Measurements from ENCODE around the gene ECM2. TPM values are rescaled to one million over a fixed set of nuclear protein-coding genes. Genes with fewer than 3 reads are reported as not detected.

The ECM2 gene
- total RNA-seq, 1 experiment from 2014 or later = not detected

- no peaks in the 10 kb centered on the region for H3K4me1 ChIP-seq (ENCODE audit: control insufficient read depth in 1 of 2, insufficient read depth in 2 of 2, low read length in 2 of 2)
- H3K9ac ChIP-seq (ENCODE audit: low read length) = no peak overlapping the region
- no TSS peak for BruUV-seq (replicated peaks)
- ATAC-seq (no peak), DNase-seq (ENCODE audit: low read depth, low spot score) (no peak)
- no peak overlapping the region for H2AFZ ChIP-seq (ENCODE audit: low read depth, low read length, poor library complexity, severe bottlenecking)
- ChIA-PET RAD21 (ENCODE audit: low non-redundant PET in 1 of 2, low total read pairs in 2 of 2, uncharacterized antibody in 2 of 2, unreplicated experiment in 2 of 2) (no interaction called here), CTCF (no interaction called here), POLR2A (no interaction called here)
- no peak overlapping the region for H3K27ac ChIP-seq (ENCODE audit: low read depth, low read length)
- H3K79me2 ChIP-seq (ENCODE audit: insufficient read depth, low read length) = no peaks in the 10 kb centered on the region
- no peaks in the 10 kb centered on the region for H3K36me3 ChIP-seq (ENCODE audit: control insufficient read depth in 1 of 2, insufficient read depth in 2 of 2, low read length in 2 of 2)
- H3K27me3 ChIP-seq (ENCODE audit: insufficient read depth, low read length) = no peaks in the 10 kb centered on the region
- TF ChIP-seq SRF (IDR thresholded peaks at IDR 0.05; ENCODE audit: low read depth) (no peak), CTCF (IDR thresholded peaks at IDR 0.05 in 2 of 3, conservative IDR thresholded peaks at IDR 0.05 in 1 of 3; ENCODE audit: borderline replicate concordance in 1 of 3, insufficient read depth in 1 of 3, low read depth in 2 of 3, low read length in 2 of 3) (no peak), SIN3A (IDR thresholded peaks at IDR 0.05; ENCODE audit: low read depth) (no peak), POLR2AphosphoS5 (IDR thresholded peaks at IDR 0.05; ENCODE audit: low read depth, low read length) (no peak), FOSL1 (IDR thresholded peaks at IDR 0.05; ENCODE audit: low read depth) (no peak), SP1 (IDR thresholded peaks at IDR 0.05; ENCODE audit: low read depth) (no peak), RAD21 (IDR thresholded peaks at IDR 0.05; ENCODE audit: low read depth) (no peak), JUND (IDR thresholded peaks at IDR 0.05) (no peak)
- no peak overlapping the region for H3K4me3 ChIP-seq (replicated peaks in 1 of 2; ENCODE audit: low read depth in 1 of 2, low read length in 2 of 2)
- intact Hi-C loops (cut with micrococcal nuclease) = no loop called here
- no peak overlapping the region for H3K4me2 ChIP-seq (ENCODE audit: low read length)
- H3K9me3 ChIP-seq (ENCODE audit: control insufficient read depth in 1 of 2, insufficient read depth in 1 of 2, low read depth in 1 of 2, low read length in 2 of 2) = no peaks in the 10 kb centered on the region
- H3K9me2 ChIP-seq (ENCODE audit: insufficient read depth) = no peaks in the 10 kb centered on the region
- no peaks in the 10 kb centered on the region for H4K20me1 ChIP-seq (ENCODE audit: insufficient read depth)
These were observed 29.2 kb upstream of the ECM2 start for GRCh38 chr9:92564982-92565381.

GRCh38 chr9:92564504-92564903 lies 28.7 kb upstream of the ECM2 start:
- CTCF ChIA-PET = no interaction called here
- no peaks in the 10 kb centered on the region for H3K4me1 ChIP-seq (ENCODE audit: control insufficient read depth in 1 of 2, insufficient read depth in 2 of 2, low read length in 2 of 2)
- no peaks in the 10 kb centered on the region for H4K20me1 ChIP-seq (ENCODE audit: insufficient read depth)
- DNase-seq (ENCODE audit: low read depth, low spot score) = no peak
- no peaks in the 10 kb centered on the region for H3K36me3 ChIP-seq (ENCODE audit: control insufficient read depth in 1 of 2, insufficient read depth in 2 of 2, low read length in 2 of 2)
- H3K79me2 ChIP-seq (ENCODE audit: insufficient read depth, low read length) = no peaks in the 10 kb centered on the region
- H3K4me3 ChIP-seq (replicated peaks in 1 of 2; ENCODE audit: low read depth in 1 of 2, low read length in 2 of 2) = no peak overlapping the region
- no peaks in the 10 kb centered on the region for H3K9me2 ChIP-seq (ENCODE audit: insufficient read depth)
- no peak overlapping the region for H3K4me2 ChIP-seq (ENCODE audit: low read length)
- no peaks in the 10 kb centered on the region for H3K27me3 ChIP-seq (ENCODE audit: insufficient read depth, low read length)
- no peak overlapping the region for H3K27ac ChIP-seq (ENCODE audit: low read depth, low read length)
- no peak for ATAC-seq
- intact Hi-C loops (cut with micrococcal nuclease) = no loop called here
- POLR2A ChIA-PET = no interaction called here
- no peak overlapping the region for H2AFZ ChIP-seq (ENCODE audit: low read depth, low read length, poor library complexity, severe bottlenecking)
- no peaks in the 10 kb centered on the region for H3K9me3 ChIP-seq (ENCODE audit: control insufficient read depth in 1 of 2, insufficient read depth in 1 of 2, low read depth in 1 of 2, low read length in 2 of 2)
- RAD21 ChIA-PET (ENCODE audit: low non-redundant PET in 1 of 2, low total read pairs in 2 of 2, uncharacterized antibody in 2 of 2, unreplicated experiment in 2 of 2) = no interaction called here
- no peak overlapping the region for H3K9ac ChIP-seq (ENCODE audit: low read length)
- no TSS peak for BruUV-seq (replicated peaks)
- TF ChIP-seq ZNF274 (IDR thresholded peaks at IDR 0.05; ENCODE audit: low read depth, low read length) (no peak), REST (IDR thresholded peaks at IDR 0.05; ENCODE audit: low read depth) (no peak), CTCF (IDR thresholded peaks at IDR 0.05 in 2 of 3, conservative IDR thresholded peaks at IDR 0.05 in 1 of 3; ENCODE audit: borderline replicate concordance in 1 of 3, insufficient read depth in 1 of 3, low read depth in 2 of 3, low read length in 2 of 3) (no peak), SP1 (IDR thresholded peaks at IDR 0.05; ENCODE audit: low read depth) (no peak), ATF3 (IDR thresholded peaks at IDR 0.05) (no peak), RAD21 (IDR thresholded peaks at IDR 0.05; ENCODE audit: low read depth) (no peak), SIN3A (IDR thresholded peaks at IDR 0.05; ENCODE audit: low read depth) (no peak)

Measured in HCT116 (cell line).